CD4-positive, CD25-positive, alpha-beta regulatory T cell (primary cell): ENCODE data around the gene IKZF1. TPM values are rescaled to one million over a fixed set of nuclear protein-coding genes. Genes with fewer than 3 reads are reported as not detected.
A peak's percentile ranks its signal among the peaks of the same experiment; 100 is the strongest.

Source experiments
- ATAC-seq, 2 donors: fragments of 150-1000 bp; cut with Tn5 transposase; one replicate each; pipeline ENCODE4 v1.10.0; 2021; ENCODE audit warnings: low read depth in 2 of 2, moderate number of reproducible peaks in 2 of 2, moderate library complexity in 1 of 2
- DNase-seq, 3 donors: peaks; one replicate each; pipeline versions ENCODE4 v3.0.0 to v3.0.0-alpha.2; 2012 to 2022; ENCODE audit warnings: mixed read lengths in 1 of 3
- H3K27ac ChIP-seq: one replicate; pipeline ENCODE4 v1.7.0; 2013; ENCODE audit warnings: mild to moderate bottlenecking, low read length; ENCODE audit not compliant: insufficient read depth, poor library complexity, severe bottlenecking
- H3K27me3 ChIP-seq: one replicate; pipeline ENCODE4 v1.7.0; 2013; ENCODE audit warnings: low read length; ENCODE audit not compliant: control insufficient read depth, insufficient read depth
- H3K36me3 ChIP-seq: one replicate; pipeline ENCODE4 v1.7.0; 2013; ENCODE audit warnings: mild to moderate bottlenecking, low read length, moderate library complexity; ENCODE audit not compliant: control insufficient read depth, insufficient read depth
- H3K4me1 ChIP-seq: 2 replicates; pipeline ENCODE4 v1.7.0; 2013; ENCODE audit warnings: mild to moderate bottlenecking, low read length; ENCODE audit not compliant: insufficient read depth, control insufficient read depth, poor library complexity, severe bottlenecking
- H3K4me3 ChIP-seq: one replicate; pipeline ENCODE4 v1.7.0; 2013; ENCODE audit warnings: low read depth, mild to moderate bottlenecking, low read length, moderate library complexity
- H3K9me3 ChIP-seq, 2 experiments: 1 replicate in 1 of 2; 2 replicates in 1 of 2; pipeline ENCODE4 v1.7.0; 2013; ENCODE audit warnings: low read length in 2 of 2, mild to moderate bottlenecking in 1 of 2, moderate library complexity in 1 of 2; ENCODE audit not compliant: control insufficient read depth in 2 of 2
- H3K27ac Mint-ChIP-seq, 3 donors: one replicate each; pipeline ENCODE4 v1.8.0; 2020 to 2022; ENCODE audit warnings: mild to moderate bottlenecking in 3 of 3, mixed read lengths in 3 of 3, moderate library complexity in 2 of 3
- H3K27me3 Mint-ChIP-seq: one replicate; pipeline ENCODE4 v1.8.0; 2022; ENCODE audit warnings: mild to moderate bottlenecking, mixed read lengths
- H3K36me3 Mint-ChIP-seq: one replicate; pipeline ENCODE4 v1.8.0; 2020; ENCODE audit warnings: mixed read lengths
- H3K4me1 Mint-ChIP-seq, 4 donors: one replicate each; pipeline ENCODE4 v1.8.0; 2020 to 2022; ENCODE audit warnings: mixed read lengths in 4 of 4, mild to moderate bottlenecking in 1 of 4
- H3K4me3 Mint-ChIP-seq, 4 donors: one replicate each; pipeline ENCODE4 v1.8.0; 2020 to 2022; ENCODE audit warnings: mild to moderate bottlenecking in 4 of 4, mixed read lengths in 4 of 4, moderate library complexity in 3 of 4
- H3K9me3 Mint-ChIP-seq, 7 donors: one replicate each; pipeline ENCODE4 v1.8.0; 2020 to 2022; ENCODE audit warnings: mixed read lengths in 7 of 7, mild to moderate bottlenecking in 3 of 7, moderate library complexity in 2 of 7
- polyA plus RNA-seq, 4 donors: library from polyadenylated mRNA; unstranded; fragments of 300-500 nt; fragmentation: Illumina TruSeq; gene quantifications; one replicate each; pipeline ENCODE4 v1.2.3, GENCODE V29; 2021
- total RNA-seq: library from RNA; stranded (reverse); gene quantifications from one replicate; pipeline ENCODE4 v1.2.3, GENCODE V29; 2022

Gene IKZF1
- total and polyA plus RNA-seq, 5 donors from 2014 or later: 153 to 376 (median 169) TPM

GRCh38 chr7:50310361-50310760 is 5.8 kb downstream of the IKZF1 start:
- peak overlapping the region; percentile 96 for H3K27ac ChIP-seq
- H3K4me1 ChIP-seq: peaks cover 75% of the 10 kb centered on the region
- H3K27ac Mint-ChIP-seq: peak overlapping the region; percentile 92 to 100 (median 97)
- peak overlapping the region; percentile 100 for H3K4me3 ChIP-seq
- peaks cover 4% of the 10 kb centered on the region for H3K36me3 ChIP-seq
- no peaks in the 10 kb centered on the region for H3K27me3 Mint-ChIP-seq
- H3K9me3 ChIP-seq: no peaks in the 10 kb centered on the region
- peaks cover 21 to 70% (median 57%) of the 10 kb centered on the region in 4 donors for H3K4me1 Mint-ChIP-seq
- no peaks in the 10 kb centered on the region for H3K27me3 ChIP-seq
- ATAC-seq: no peak
- DNase-seq: peak in 1 of 3 donors; percentile 73
- peak overlapping the region; percentile 80 to 99 (median 92) for H3K4me3 Mint-ChIP-seq
- no peaks in the 10 kb centered on the region for H3K9me3 Mint-ChIP-seq
- H3K36me3 Mint-ChIP-seq: peaks cover 33% of the 10 kb centered on the region

GRCh38 chr7:50310956-50311355 is 6.4 kb downstream of the IKZF1 start:
- Mint-ChIP-seq H3K4me1 (peaks cover 27 to 76% (median 63%) of the 10 kb centered on the region in 4 donors), H3K27ac (peak overlapping the region; percentile 92 to 100 (median 97)), H3K27me3 (no peaks in the 10 kb centered on the region), H3K4me3 (peak overlapping the region; percentile 80 to 99 (median 92)), H3K36me3 (peaks cover 34% of the 10 kb centered on the region), H3K9me3 (no peaks in the 10 kb centered on the region)
- peaks cover 81% of the 10 kb centered on the region for H3K4me1 ChIP-seq
- peak overlapping the region; percentile 96 for H3K27ac ChIP-seq
- peak overlapping the region; percentile 100 for H3K4me3 ChIP-seq
- no peaks in the 10 kb centered on the region for H3K9me3 ChIP-seq
- no peak for DNase-seq
- ATAC-seq: no peak
- no peaks in the 10 kb centered on the region for H3K27me3 ChIP-seq
- peaks cover 4% of the 10 kb centered on the region for H3K36me3 ChIP-seq

- H3K27ac Mint-ChIP-seq: peak overlapping the region; percentile 92 to 100 (median 97)
- peak; percentile 4 to 12 for ATAC-seq
These were observed 8.0 kb downstream of the IKZF1 start for GRCh38 chr7:50312250-50313162.

GRCh38 chr7:50314836-50315592 is 10.5 kb downstream of the IKZF1 start:
- H3K27me3 Mint-ChIP-seq: no peaks in the 10 kb centered on the region
- ATAC-seq (no peak), DNase-seq (peak in 1 of 3 donors; percentile 49)
- no peaks in the 10 kb centered on the region for H3K9me3 ChIP-seq
- H3K4me3 Mint-ChIP-seq: peak overlapping the region; percentile 80 to 99 (median 92)
- peaks cover 95% of the 10 kb centered on the region for H3K4me1 ChIP-seq
- no peaks in the 10 kb centered on the region for H3K27me3 ChIP-seq
- H3K4me3 ChIP-seq: peak overlapping the region; percentile 88
- H3K36me3 Mint-ChIP-seq: peaks cover 29% of the 10 kb centered on the region
- H3K9me3 Mint-ChIP-seq: no peaks in the 10 kb centered on the region
- H3K27ac Mint-ChIP-seq: peak overlapping the region; percentile 92 to 100 (median 97)
- peaks cover 12% of the 10 kb centered on the region for H3K36me3 ChIP-seq
- peak overlapping the region; percentile 96 for H3K27ac ChIP-seq
- peaks cover 33 to 99% (median 84%) of the 10 kb centered on the region in 4 donors for H3K4me1 Mint-ChIP-seq

More at GRCh38 chr7:50312250-50313162, 8.0 kb downstream of the IKZF1 start:
- H3K4me3 Mint-ChIP-seq: peak overlapping the region; percentile 80 to 99 (median 92)
- no peaks in the 10 kb centered on the region for H3K9me3 Mint-ChIP-seq
- Histone ChIP-seq H3K9me3 (no peaks in the 10 kb centered on the region), H3K4me3 (peak overlapping the region; percentile 100), H3K27me3 (no peaks in the 10 kb centered on the region), H3K4me1 (peaks cover 91% of the 10 kb centered on the region), H3K27ac (peak overlapping the region; percentile 96), H3K36me3 (no peaks in the 10 kb centered on the region)
- no peaks in the 10 kb centered on the region for H3K27me3 Mint-ChIP-seq
- peak in 1 of 3 donors; percentile 55 for DNase-seq
- H3K4me1 Mint-ChIP-seq: peaks cover 28 to 90% (median 75%) of the 10 kb centered on the region in 4 donors
- H3K36me3 Mint-ChIP-seq: peaks cover 25% of the 10 kb centered on the region

GRCh38 chr7:50315739-50316671 is 11.5 kb downstream of the IKZF1 start:
- Histone ChIP-seq H3K9me3 (no peaks in the 10 kb centered on the region), H3K36me3 (peaks cover 20% of the 10 kb centered on the region), H3K4me3 (peak overlapping the region; percentile 88), H3K27me3 (no peaks in the 10 kb centered on the region), H3K4me1 (peaks cover 95% of the 10 kb centered on the region), H3K27ac (peak overlapping the region; percentile 96)
- H3K9me3 Mint-ChIP-seq: no peaks in the 10 kb centered on the region
- peak overlapping the region; percentile 92 to 100 (median 97) for H3K27ac Mint-ChIP-seq
- no peaks in the 10 kb centered on the region for H3K27me3 Mint-ChIP-seq
- ATAC-seq: no peak
- H3K4me1 Mint-ChIP-seq: peaks cover 40 to 98% (median 84%) of the 10 kb centered on the region in 4 donors
- peak overlapping the region; percentile 80 to 99 (median 92) for H3K4me3 Mint-ChIP-seq
- peaks cover 36% of the 10 kb centered on the region for H3K36me3 Mint-ChIP-seq
- DNase-seq: peak in 1 of 3 donors; percentile 54

- Histone ChIP-seq H3K4me1 (peaks cover 95% of the 10 kb centered on the region), H3K36me3 (peaks cover 23% of the 10 kb centered on the region), H3K4me3 (peak overlapping the region; percentile 88), H3K27ac (peak overlapping the region; percentile 96), H3K9me3 (no peaks in the 10 kb centered on the region), H3K27me3 (no peaks in the 10 kb centered on the region)
- H3K9me3 Mint-ChIP-seq: no peaks in the 10 kb centered on the region
- peaks cover 42 to 98% (median 87%) of the 10 kb centered on the region in 4 donors for H3K4me1 Mint-ChIP-seq
- H3K36me3 Mint-ChIP-seq: peaks cover 42% of the 10 kb centered on the region
- H3K27me3 Mint-ChIP-seq: no peaks in the 10 kb centered on the region
- ATAC-seq (peak; percentile 81 to 86), DNase-seq (peak; percentile 56 to 90 (median 84))
- H3K4me3 Mint-ChIP-seq: peak overlapping the region; percentile 80 to 94 (median 84)
- peak overlapping the region; percentile 92 to 100 (median 96) for H3K27ac Mint-ChIP-seq
These were observed 12.7 kb downstream of the IKZF1 start for GRCh38 chr7:50317221-50317678.
